Skeletal muscle tissue (tissue), 4 donors: Measurements from ENCODE around the gene CDH23. TPM values are rescaled to one million over a fixed set of nuclear protein-coding genes. Genes with fewer than 3 reads are reported as not detected.
"Not testable (repeated sequence)": the region's sequence is repeated elsewhere in the genome, so short reads cannot be mapped to it uniquely, and the experiment has no call there.

Experiments used
- H3K27ac ChIP-seq: one replicate; pipeline ENCODE4 v1.7.0; 2013; ENCODE audit warnings: mild to moderate bottlenecking, low read depth, low read length, inconsistent platforms
- H3K27me3 ChIP-seq, 3 donors: one replicate each; pipeline ENCODE4 v1.7.0; 2013; ENCODE audit warnings: low read length in 3 of 3; ENCODE audit not compliant: control insufficient read depth in 3 of 3, insufficient read depth in 3 of 3
- H3K36me3 ChIP-seq, 3 donors: one replicate each; pipeline ENCODE4 v1.7.0; 2013; ENCODE audit warnings: low read length in 3 of 3; ENCODE audit not compliant: control insufficient read depth in 3 of 3, insufficient read depth in 3 of 3
- H3K4me1 ChIP-seq, 3 donors: one replicate each; pipeline ENCODE4 v1.7.0; 2013; ENCODE audit warnings: low read length in 3 of 3, mild to moderate bottlenecking in 3 of 3; ENCODE audit not compliant: control insufficient read depth in 3 of 3, insufficient read depth in 3 of 3
- H3K4me3 ChIP-seq, 3 donors: one replicate each; pipeline ENCODE4 v1.7.0; 2013; ENCODE audit warnings: low read length in 3 of 3
- H3K9ac ChIP-seq, 3 donors: one replicate each; pipeline ENCODE4 v1.7.0; 2013; ENCODE audit warnings: low read length in 3 of 3, mild to moderate bottlenecking in 3 of 3, moderate library complexity in 2 of 3, low read depth in 1 of 3
- H3K9me3 ChIP-seq, 3 donors: one replicate each; pipeline ENCODE4 v1.7.0; 2013; ENCODE audit warnings: low read length in 3 of 3; ENCODE audit not compliant: control insufficient read depth in 3 of 3
- total RNA-seq: library from RNA; depleted of rRNA; stranded (reverse); fragments of >200 nt; gene quantifications from one replicate; pipeline ENCODE4 v1.2.3, GENCODE V29; 2014
- donor health status: Osteomylitis.

CDH23 gene
- total RNA-seq, 1 donor from 2014 or later: 3.7 TPM

GRCh38 chr10:71597821-71598498, 201.2 kb downstream of the CDH23 start:
- no peak overlapping the region for H3K4me3 ChIP-seq
- H3K27ac ChIP-seq: peak overlapping the region; percentile 77
- no peaks in the 10 kb centered on the region for H3K36me3 ChIP-seq
- peak overlapping the region in 1 of 3 donors; percentile 8 for H3K9ac ChIP-seq
- peaks cover 14 to 16% (median 16%) of the 10 kb centered on the region in 3 donors for H3K4me1 ChIP-seq
- peaks cover 0 to 5% (median 0%) of the 10 kb centered on the region in 3 donors for H3K27me3 ChIP-seq
- no peaks in the 10 kb centered on the region for H3K9me3 ChIP-seq

GRCh38 chr10:71598621-71599055, 201.9 kb downstream of the CDH23 start:
- peak overlapping the region in 1 of 3 donors; percentile 8 for H3K9ac ChIP-seq
- no peaks in the 10 kb centered on the region for H3K36me3 ChIP-seq
- H3K27ac ChIP-seq: peak overlapping the region; percentile 77
- peaks cover 0 to 5% (median 0%) of the 10 kb centered on the region in 3 donors for H3K27me3 ChIP-seq
- H3K9me3 ChIP-seq: no peaks in the 10 kb centered on the region
- no peak overlapping the region for H3K4me3 ChIP-seq
- H3K4me1 ChIP-seq: peaks cover 14 to 16% (median 16%) of the 10 kb centered on the region in 3 donors

GRCh38 chr10:71599518-71599917, 202.8 kb downstream of the CDH23 start:
- no peak overlapping the region for H3K27ac ChIP-seq
- no peaks in the 10 kb centered on the region for H3K36me3 ChIP-seq
- H3K4me3 ChIP-seq: no peak overlapping the region

GRCh38 chr10:71600242-71600641, 203.5 kb downstream of the CDH23 start:
- H3K27me3 ChIP-seq, H3K27ac ChIP-seq, H3K4me3 ChIP-seq, H3K9me3 ChIP-seq, H3K9ac ChIP-seq, H3K36me3 ChIP-seq: not testable (repeated sequence)
- peaks cover 14 to 16% (median 16%) of the 10 kb centered on the region in 3 donors for H3K4me1 ChIP-seq

More at GRCh38 chr10:71599518-71599917, 202.8 kb downstream of the CDH23 start:
- Histone ChIP-seq H3K9ac (no peak overlapping the region), H3K4me1 (peaks cover 14 to 16% (median 16%) of the 10 kb centered on the region in 3 donors), H3K27me3 (peaks cover 0 to 5% (median 0%) of the 10 kb centered on the region in 3 donors), H3K9me3 (no peaks in the 10 kb centered on the region)

- H3K4me3 ChIP-seq: no peak overlapping the region
- H3K9ac ChIP-seq: no peak overlapping the region
- peaks cover 14 to 16% (median 16%) of the 10 kb centered on the region in 3 donors for H3K4me1 ChIP-seq
- H3K36me3 ChIP-seq: no peaks in the 10 kb centered on the region
- H3K27me3 ChIP-seq: peaks cover 0 to 3% (median 0%) of the 10 kb centered on the region in 3 donors
- no peak overlapping the region for H3K27ac ChIP-seq
- no peaks in the 10 kb centered on the region for H3K9me3 ChIP-seq
Measured at GRCh38 chr10:71600849-71601248, 204.1 kb downstream of the CDH23 start.

- no peak overlapping the region for H3K4me3 ChIP-seq
- no peak overlapping the region for H3K9ac ChIP-seq
- H3K27ac ChIP-seq: no peak overlapping the region
Measured at GRCh38 chr10:71601273-71601672, 204.6 kb downstream of the CDH23 start.

GRCh38 chr10:71603150-71603549, 206.4 kb downstream of the CDH23 start:
- Histone ChIP-seq H3K36me3 (no peaks in the 10 kb centered on the region), H3K27ac (no peak overlapping the region), H3K4me1 (peaks cover 6% of the 10 kb centered on the region in 3 donors), H3K4me3 (no peak overlapping the region), H3K9ac (no peak overlapping the region), H3K27me3 (peaks cover 0 to 2% (median 0%) of the 10 kb centered on the region in 3 donors), H3K9me3 (no peaks in the 10 kb centered on the region)

More at GRCh38 chr10:71601273-71601672, 204.6 kb downstream of the CDH23 start:
- no peaks in the 10 kb centered on the region for H3K36me3 ChIP-seq
- H3K9me3 ChIP-seq: no peaks in the 10 kb centered on the region
- peaks cover 14 to 16% (median 16%) of the 10 kb centered on the region in 3 donors for H3K4me1 ChIP-seq
- peaks cover 0 to 2% (median 0%) of the 10 kb centered on the region in 3 donors for H3K27me3 ChIP-seq

GRCh38 chr10:71603754-71604153, 207.0 kb downstream of the CDH23 start:
- Histone ChIP-seq H3K9ac (no peak overlapping the region), H3K27me3 (peaks cover 0 to 2% (median 0%) of the 10 kb centered on the region in 3 donors), H3K4me3 (no peak overlapping the region), H3K27ac (no peak overlapping the region), H3K9me3 (no peaks in the 10 kb centered on the region), H3K36me3 (no peaks in the 10 kb centered on the region), H3K4me1 (peaks cover 0 to 2% (median under 1%) of the 10 kb centered on the region in 3 donors)

GRCh38 chr10:71604324-71605018, 207.8 kb downstream of the CDH23 start:
- Histone ChIP-seq H3K4me3 (no peak overlapping the region), H3K27me3 (peaks cover 0 to 2% (median under 1%) of the 10 kb centered on the region in 3 donors), H3K9ac (no peak overlapping the region), H3K36me3 (no peaks in the 10 kb centered on the region), H3K9me3 (no peaks in the 10 kb centered on the region), H3K4me1 (peaks cover 0 to 3% (median 3%) of the 10 kb centered on the region in 3 donors), H3K27ac (no peak overlapping the region)
